ENCODE results near the gene TLN1.

GRCh38 chr9:35766997-35767396 lies 35.0 kb upstream of the TLN1 start:
- TF ChIP-seq CTCF (IDR thresholded peaks at IDR 0.05) (no peak), POLR2AphosphoS5 (IDR thresholded peaks at IDR 0.05; ENCODE audit: low read depth, low read length) (no peak), REST (IDR thresholded peaks at IDR 0.05; ENCODE audit: insufficient read depth in 1 of 2, low read depth in 2 of 2, low read length in 1 of 2) (no peak), TCF7L2 (IDR thresholded peaks at IDR 0.05; ENCODE audit: low read depth, low read length) (no peak)

All from Panc1 (cell line).